Measurements from ENCODE around the gene HTRA3.

DNA sequence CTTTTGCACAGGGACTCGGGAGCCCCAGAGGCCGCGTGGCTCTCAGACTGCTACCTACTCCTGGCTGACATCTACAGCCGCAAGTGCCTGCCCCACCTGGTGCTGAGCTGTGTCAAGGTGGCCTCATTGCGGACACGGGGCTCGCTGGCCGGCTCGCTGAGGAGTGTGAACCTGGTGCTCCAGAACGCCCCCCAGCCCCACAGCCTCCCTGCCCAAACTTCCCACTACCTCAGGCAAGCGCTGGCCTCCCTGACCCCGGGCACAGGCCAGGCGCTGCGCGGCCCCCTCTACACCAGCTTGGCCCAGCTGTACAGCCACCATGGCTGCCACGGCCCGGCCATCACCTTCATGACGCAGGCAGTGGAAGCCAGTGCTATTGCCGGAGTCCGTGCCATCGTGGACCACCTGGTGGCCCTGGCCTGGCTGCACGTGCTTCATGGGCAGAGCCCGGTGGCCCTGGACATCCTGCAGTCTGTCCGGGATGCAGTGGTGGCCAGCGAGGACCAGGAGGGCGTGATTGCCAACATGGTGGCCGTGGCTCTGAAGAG is 41.7 kb upstream of the HTRA3 start:
- TF ChIP-seq CTCF (IDR thresholded peaks at IDR 0.05; ENCODE audit: insufficient read depth, low read depth, low read length) = no peak
- TF ChIP-seq EZH2 (IDR thresholded peaks at IDR 0.05; ENCODE audit: insufficient read depth, low read length) = no peak

All from astrocyte (in vitro differentiated cells and primary cell).